GM18505 (cell line): ENCODE results near the gene DNAH17.

Source experiments
- ATAC-seq: cut with Tn5 transposase; IDR thresholded peaks from one replicate; pipeline ENCODE4 v1.9.1; 2021; ENCODE audit not compliant: unreplicated experiment
- POLR2A ChIP-seq: IDR thresholded peaks from 4 replicates; pipeline ENCODE4 v1.6.1; 2011; ENCODE audit warnings: borderline replicate concordance; ENCODE audit not compliant: insufficient read depth, insufficient read length; ENCODE audit errors: extremely low read depth

The DNAH17 gene

DNA sequence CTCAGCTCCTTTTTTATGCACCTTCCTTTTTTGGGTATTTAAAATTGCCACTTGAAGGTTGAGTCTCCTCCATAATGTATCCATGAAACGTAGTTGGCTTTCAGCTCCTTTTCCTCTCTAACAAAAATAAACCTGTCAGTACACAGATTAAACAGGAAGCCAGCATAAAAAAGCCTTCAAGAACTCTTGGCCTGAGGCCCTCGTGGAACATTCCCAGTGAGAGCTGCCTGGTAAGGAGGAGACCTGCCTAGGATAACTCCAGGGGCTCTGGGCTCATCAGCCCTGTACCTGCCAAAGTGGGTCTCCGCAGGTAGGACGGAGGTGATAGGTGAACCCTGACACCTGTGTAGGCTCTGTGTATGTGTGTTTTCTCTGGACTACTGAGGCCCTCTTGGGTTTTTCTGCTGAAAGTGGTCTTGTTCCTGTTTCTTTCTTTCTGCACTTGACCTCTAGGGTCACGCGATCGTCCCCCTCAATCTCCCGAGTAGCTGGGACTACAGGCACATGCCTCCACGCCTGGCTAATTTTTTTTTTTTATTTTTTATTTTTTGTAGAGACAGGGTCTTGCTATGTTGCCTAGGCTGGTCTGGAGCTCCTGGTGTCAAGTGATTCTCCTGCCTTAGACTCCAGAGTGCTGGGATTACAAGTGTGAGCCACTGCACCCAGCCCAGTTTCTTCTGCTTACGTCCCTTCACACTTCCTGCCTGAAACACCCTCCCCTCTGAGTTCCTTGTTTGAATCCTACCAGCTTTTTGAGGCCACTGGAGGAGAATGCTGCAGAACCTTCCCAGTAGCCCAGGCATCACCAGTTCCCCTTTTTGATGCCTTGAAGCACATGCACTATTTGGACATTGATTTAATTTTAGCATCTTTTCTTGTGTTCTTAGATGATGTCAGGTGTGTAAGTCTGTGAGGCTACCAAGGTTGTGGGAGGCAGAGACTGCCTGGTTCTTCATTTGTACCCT lies 188.9 kb downstream of the DNAH17 start:
- peak; percentile 31 for TF ChIP-seq POLR2A
- no peak for ATAC-seq

DNA sequence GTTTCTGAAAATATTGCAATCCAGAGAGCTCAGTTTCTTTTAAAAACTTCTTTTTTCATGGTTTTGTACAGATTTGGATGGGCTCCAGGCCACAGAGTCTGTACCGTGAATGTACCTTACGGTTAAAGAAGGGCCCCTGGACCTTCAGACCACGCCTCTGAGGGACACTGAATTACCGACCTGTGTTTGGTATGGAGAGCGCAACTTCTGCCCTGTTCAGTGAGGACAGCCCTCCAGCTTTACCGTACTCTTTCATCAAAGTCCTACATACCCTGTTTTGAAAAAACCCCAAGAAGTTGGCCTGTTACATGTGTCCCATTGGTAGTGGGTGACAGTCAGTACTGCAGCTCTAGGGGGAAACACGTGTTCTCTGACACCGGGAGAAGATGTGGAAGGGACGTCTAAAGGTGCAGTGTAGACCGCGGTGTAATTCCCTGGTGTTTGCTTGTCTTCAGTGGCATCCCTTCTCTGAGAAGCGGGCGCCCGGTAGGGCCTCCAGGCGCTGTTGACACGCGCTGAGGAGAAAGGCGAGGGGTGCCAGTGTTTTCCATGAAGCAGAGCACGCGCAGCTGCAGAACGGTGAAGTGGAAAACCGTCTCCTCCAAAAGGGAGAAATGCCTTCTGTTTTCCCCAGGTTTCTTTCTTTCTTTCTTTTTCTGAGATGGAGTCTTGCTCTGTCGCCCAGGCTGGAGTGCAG lies 192.6 kb downstream of the DNAH17 start:
- ATAC-seq = no peak
- TF ChIP-seq POLR2A = no peak

DNA sequence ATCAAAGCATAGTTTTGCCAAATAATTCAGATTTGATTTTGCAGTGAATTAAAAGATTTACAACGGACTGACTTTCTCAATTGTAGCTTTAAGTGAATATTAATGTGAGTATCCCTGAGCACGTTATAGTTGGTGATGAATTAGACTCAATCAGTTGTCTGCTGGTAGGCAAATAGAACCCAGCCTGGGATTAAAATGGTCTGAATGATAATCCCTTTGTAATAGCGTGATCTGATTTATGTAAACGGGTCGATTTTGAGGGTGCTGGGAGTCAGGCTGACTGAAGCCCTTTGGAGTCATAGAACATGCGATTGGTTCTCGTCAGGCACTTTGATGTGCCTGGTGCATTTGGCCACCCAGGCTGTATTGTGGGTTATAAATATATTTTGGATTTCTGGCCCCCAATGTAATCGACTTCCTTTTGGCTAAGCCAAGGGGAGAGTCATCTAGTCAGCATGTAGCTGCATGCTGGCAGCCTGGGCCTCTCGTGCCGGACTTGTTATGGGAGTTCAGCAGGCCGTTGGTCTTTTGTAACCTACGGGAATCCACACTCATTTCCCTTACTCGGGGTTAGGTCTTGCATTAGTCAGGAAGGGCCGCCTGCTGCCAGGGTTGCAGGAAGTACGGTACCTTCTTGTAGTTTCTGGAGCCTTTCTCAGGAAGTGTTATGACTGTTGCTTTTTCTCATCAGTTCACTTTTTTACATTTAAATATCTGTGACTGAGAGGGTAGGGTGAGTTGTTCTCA lies 193.3 kb downstream of the DNAH17 start:
- TF ChIP-seq POLR2A = peak; percentile 55
- ATAC-seq = no peak

DNA sequence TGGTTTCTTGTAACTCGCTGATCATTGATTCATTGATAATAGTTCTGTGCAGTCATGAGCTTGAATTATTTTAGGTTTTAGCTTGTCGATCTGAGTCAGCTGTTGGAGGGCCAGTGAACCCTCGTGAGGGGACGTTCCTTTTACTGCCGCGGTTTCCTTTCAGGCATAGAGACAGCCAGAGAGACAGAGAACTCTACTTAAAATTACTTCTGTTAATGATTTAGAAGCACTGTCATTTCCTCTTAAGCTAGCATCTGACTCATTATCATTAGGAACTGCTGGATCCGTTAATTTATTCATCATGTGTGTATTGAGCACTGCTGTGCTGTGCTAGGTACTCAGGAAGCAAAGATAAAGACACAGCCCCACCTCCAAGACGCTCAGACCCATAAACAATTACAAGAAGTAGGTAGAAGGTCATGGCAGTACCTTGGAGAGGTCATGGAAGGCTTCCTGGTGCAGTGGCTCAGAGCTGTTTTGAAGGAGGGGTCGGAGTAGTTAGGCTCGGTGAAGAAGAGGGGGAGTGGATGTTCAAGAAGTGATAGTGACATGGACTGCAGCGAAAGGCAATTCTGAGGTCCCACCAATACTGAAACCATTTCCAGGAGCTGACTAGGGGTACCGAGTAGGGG lies 195.5 kb downstream of the DNAH17 start:
- no peak for TF ChIP-seq POLR2A
- ATAC-seq = no peak

DNA sequence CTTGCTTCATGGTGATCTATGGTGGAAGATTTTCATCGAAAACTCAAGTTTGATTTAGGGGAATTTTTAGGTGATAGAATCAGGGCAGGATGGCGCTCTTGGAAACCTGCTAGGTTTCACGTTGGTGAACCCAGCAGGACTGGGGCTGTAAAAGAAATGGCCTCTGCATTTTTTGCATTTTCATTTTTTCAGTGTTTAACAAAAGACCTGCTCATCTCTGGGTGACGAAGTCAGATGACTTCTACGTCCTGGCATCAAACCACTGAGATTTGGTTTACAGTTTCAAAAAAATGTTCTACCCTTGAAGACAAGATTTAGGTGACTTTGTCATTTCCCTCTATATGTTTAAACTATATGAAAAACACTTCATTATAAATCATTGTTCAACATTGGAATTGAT lies 196.8 kb downstream of the DNAH17 start:
- no peak for ATAC-seq
- no peak for TF ChIP-seq POLR2A

DNA sequence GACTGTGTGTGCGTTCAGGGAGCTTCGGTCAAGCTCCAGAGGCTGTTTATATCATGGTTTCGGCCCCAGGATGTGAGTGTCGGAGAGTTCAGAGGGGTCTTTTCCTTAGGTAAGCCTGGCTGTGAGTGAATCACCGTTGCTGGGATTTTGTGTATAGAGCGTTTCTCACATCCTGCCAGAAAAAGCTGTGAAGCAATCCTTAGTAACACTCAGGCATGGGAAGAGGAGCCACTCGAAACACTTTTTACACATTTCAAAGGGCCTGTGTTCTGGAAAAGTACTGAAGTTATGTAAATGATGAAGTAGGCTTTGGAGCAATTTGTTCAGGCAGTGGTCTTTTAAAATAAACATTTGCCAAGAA lies 198.1 kb downstream of the DNAH17 start:
- no peak for TF ChIP-seq POLR2A
- ATAC-seq = no peak

DNA sequence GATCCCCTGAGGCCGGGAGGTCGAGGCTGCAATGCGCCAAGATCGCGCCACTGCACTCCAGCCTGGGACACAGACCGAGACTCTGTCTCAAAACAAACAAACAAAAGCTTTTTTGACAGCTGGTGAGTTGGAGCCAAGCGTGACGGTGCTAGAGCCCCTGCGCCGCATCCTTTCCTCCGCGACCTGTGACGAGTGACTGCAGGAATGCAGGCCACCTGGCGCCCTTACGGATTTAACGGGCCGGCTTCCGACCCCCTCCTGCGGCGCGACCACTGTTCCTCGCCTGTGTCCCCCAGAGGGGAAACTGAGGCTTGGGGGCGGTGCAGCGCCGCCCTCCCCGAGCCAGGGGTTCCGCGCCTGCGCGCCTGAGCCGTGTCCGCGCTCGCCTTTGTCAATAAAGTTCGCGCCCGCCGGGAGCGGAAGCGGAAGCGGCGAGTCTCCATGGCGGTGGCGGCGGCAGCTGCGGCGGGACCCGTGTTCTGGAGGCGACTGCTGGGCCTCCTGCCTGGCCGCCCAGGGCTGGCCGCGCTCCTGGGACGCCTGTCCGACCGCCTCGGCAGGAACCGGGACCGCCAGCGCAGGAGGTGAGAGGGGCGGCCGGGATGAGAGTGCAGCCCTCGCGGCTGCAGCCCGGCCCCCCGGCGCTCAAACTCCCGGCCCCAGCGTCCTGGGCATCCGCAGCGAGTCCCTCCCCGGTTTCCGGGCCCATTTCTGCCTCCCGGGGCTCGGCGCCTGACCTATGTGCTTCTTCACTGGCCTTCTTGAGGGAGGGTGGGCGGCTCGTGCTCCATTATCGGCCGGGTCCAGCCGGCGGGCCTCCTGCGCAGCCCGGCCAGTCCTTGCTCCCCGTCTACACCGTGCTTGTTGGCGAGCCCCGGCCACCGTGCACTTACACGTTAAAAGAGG lies 198.7 kb downstream of the DNAH17 start, which contains the start of gene PGS1:
Gene PGS1, plus strand, starts transcription at position 425 of the 906 bp plus-strand sequence. Its CDS starts 17 bp downstream, at position 442.
- TF ChIP-seq POLR2A = peak; percentile 79
- no peak for ATAC-seq

DNA sequence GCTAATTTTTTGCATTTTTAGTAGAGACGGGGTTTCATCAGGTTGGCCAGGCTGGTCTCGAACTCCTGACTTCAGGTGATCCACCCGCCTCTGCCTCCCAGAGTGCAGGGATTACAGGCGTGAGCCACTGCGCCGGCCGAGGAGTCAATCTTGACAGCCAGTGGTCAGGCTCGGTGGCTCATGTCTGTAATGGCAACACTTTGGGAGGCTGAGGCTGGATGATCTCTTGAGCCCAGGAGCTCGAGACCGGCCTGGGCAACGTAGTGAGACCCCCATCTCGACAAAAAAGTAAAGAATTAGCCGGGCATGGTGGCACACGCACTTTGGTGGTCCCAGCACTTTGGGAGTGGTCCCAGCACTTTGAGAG lies 199.4 kb downstream of the DNAH17 start:
- no peak for TF ChIP-seq POLR2A
- no peak for ATAC-seq

DNA sequence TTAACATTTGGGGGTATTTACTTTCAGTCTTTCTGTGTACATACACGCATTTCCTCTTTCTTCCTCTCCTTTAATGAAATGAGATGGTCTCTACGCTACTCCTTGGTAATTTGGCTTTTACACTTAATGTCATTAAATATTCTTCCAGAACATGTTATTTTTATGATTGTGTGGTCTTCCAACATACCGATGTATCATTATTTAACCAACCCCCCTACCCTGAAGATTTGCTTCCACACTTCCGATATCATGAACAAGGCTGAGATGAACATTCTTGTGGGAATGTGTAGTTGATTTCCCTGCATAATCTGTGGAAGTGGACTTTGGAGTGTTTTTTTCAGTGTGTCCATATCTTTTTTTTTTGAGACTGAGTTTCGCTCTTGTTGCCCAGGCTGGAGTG lies 201.0 kb downstream of the DNAH17 start:
- no peak for TF ChIP-seq POLR2A
- ATAC-seq = no peak

DNA sequence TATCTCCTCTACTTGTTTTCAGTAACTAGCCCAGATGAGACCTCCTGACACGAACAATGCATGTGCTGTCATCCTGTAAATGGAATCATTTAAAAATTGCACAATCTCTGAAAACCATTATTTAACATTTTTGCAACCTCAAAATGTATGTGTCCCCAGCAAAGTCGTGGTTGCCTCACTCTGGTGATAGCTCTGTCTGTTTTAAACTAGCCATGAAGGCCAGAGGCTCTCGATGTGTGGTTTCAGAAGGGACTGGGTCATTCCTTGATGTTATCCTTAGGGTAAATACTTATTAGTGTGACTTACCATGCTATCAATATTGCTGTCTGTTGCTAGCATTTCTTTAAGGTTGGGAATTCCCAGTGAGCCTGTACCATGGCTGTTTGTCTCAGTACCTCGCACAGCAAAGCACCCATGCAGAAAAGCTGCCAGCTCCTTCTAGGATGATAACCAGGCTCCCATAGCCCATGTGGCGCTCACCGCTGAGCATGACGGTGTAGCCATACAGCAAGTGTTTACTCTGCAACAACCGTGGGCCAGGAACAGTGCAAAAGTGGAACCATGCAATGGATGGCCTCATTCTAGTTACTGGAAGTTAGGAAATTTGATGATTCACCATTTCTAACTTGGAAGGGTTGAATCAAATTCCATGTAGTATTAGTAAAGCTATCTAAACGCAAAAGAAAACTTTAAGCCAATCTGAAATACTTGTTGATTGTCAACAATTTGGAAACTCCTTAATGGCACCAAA lies 201.6 kb downstream of the DNAH17 start:
- no peak for TF ChIP-seq POLR2A
- no peak for ATAC-seq

DNA sequence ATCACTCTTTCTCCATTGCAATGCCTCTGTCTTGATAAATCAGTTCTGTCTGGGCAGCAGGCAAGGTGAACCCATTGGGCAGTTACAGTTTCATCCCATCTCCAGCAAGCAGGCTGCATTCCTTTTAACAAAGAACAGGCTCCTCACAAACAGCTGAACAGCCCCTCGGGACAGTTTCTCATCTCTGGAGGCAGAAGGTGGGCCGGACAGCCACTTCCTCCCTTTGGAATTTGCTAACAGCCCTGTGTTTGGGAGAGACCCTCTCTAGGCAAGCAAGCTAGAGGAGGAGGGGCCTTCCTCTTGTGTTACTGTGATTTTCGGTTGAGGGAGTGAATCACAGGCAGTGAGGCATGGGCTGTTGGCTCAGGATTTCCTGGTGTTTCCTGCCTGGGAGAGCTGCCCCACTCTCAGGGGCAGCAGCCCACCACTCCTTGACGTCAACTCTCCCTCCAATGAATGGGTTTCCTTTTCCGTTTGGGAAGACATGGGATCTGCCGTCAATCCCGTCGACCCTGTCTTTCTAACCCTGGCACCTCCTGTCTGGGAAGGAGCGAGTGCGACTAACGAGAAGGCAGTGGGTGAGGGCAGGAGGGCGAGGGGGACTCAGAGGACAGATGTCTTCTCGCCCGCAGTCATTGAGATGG lies 202.4 kb downstream of the DNAH17 start:
- no peak for ATAC-seq
- TF ChIP-seq POLR2A = no peak

DNA sequence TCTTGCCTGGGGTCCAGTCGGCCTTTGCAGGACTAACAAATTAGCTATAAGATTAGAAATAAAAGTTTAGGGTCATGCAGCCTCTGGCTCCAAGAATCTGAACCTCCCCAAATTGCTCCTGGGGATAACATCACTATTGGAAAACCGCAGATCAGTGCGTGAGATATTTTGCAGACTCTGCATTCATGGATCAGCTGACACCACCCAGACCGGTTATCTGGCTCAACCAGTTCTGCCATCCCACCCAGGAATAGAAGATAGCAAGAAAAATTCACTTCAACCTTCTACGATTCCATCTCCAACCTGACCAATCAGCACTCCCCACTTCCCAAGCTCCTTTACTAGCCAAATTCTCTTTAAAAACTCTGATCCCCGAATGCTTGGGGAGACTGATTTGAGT lies 203.0 kb downstream of the DNAH17 start:
- ATAC-seq = no peak
- no peak for TF ChIP-seq POLR2A
